ENCODE measurements around the gene CDCA7.
"Not testable (repeated sequence)": the region's sequence is repeated elsewhere in the genome, so short reads cannot be mapped to it uniquely, and the experiment has no call there.

CDCA7 gene

GRCh38 chr2:173309370-173309769 lies 45.3 kb upstream of the CDCA7 start:
- ATAC-seq, result not testable (repeated sequence)

DNA sequence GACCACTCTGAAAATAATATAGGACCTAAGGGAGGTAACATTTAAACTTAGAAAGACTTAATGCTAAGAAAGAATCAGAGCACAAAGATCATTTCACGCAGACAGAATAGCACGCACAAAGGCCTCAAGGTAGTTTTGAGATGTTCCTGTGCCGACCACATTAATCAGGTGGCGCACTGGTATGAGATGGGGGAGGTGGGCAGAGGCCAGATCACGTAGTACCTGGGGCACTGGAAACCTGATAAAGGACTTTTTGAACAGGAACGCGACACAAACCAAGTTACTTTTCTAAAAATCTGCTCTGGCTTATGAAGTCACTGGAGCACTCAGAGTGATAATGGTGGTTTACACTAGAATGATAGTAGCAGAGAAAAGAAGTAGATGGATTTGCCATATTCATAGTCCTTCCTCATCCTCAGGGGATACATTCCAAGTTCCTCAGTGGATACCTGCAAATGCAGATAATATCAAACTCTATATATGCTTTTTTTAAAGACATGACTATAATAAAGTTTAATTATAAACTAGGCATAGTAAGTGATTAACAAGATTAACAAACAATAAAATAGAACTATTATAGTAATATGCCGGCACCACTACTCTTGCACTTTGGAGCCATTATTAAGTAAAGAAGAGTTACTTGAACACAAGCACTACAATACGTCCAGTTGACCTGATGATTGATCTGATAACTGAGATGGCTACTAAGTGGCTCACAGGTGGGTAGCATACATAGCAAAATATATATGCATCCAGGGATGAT lies 42.6 kb upstream of the CDCA7 start:
- TF ChIP-seq BACH2 (CRISPR knock-in tag; IDR thresholded peaks at IDR 0.05; ENCODE audit: borderline replicate concordance) (no peak), ZNF565 (CRISPR knock-in tag; conservative IDR thresholded peaks at IDR 0.05; ENCODE audit: low read depth) (no peak), CREB5 (CRISPR knock-in tag; IDR thresholded peaks at IDR 0.05; ENCODE audit: low read depth) (no peak), ZFP30 (CRISPR knock-in tag; IDR thresholded peaks at IDR 0.05) (no peak), RARB (CRISPR knock-in tag; IDR thresholded peaks at IDR 0.05) (no peak), ARNTL (CRISPR knock-in tag; IDR thresholded peaks at IDR 0.05; ENCODE audit: borderline replicate concordance, low read depth) (no peak), TSHZ2 (CRISPR knock-in tag; IDR thresholded peaks at IDR 0.05) (no peak), PATZ1 (CRISPR knock-in tag; IDR thresholded peaks at IDR 0.05; ENCODE audit: borderline replicate concordance) (no peak), ZC3H10 (CRISPR knock-in tag; IDR thresholded peaks at IDR 0.05) (no peak)
- ATAC-seq, result no peak

GRCh38 chr2:173323371-173323770 lies 31.3 kb upstream of the CDCA7 start:
- ATAC-seq, result no peak
- no peak for TF ChIP-seq ZFP30 (CRISPR knock-in tag; IDR thresholded peaks at IDR 0.05)
- TF ChIP-seq ARNTL (CRISPR knock-in tag; IDR thresholded peaks at IDR 0.05; ENCODE audit: borderline replicate concordance, low read depth), result no peak
- no peak for TF ChIP-seq CREB5 (CRISPR knock-in tag; IDR thresholded peaks at IDR 0.05; ENCODE audit: low read depth)
- TF ChIP-seq ZNF70 (CRISPR knock-in tag; IDR thresholded peaks at IDR 0.05), result no peak
- TF ChIP-seq ESRRG (CRISPR knock-in tag; IDR thresholded peaks at IDR 0.05), result no peak
- no peak for TF ChIP-seq ZC3H10 (CRISPR knock-in tag; IDR thresholded peaks at IDR 0.05)
- no peak for TF ChIP-seq ZFP3 (CRISPR knock-in tag; IDR thresholded peaks at IDR 0.05)
- no peak for TF ChIP-seq TSHZ2 (CRISPR knock-in tag; IDR thresholded peaks at IDR 0.05)
- no peak for TF ChIP-seq PPARA (CRISPR knock-in tag; IDR thresholded peaks at IDR 0.05; ENCODE audit: borderline replicate concordance)

GRCh38 chr2:173326806-173327205 lies 27.9 kb upstream of the CDCA7 start:
- no peak for ATAC-seq
- no peak for TF ChIP-seq ZNF8 (CRISPR knock-in tag; IDR thresholded peaks at IDR 0.05)
- TF ChIP-seq GLIS3 (CRISPR knock-in tag; IDR thresholded peaks at IDR 0.05), result no peak
- TF ChIP-seq CREB5 (CRISPR knock-in tag; IDR thresholded peaks at IDR 0.05; ENCODE audit: low read depth), result no peak
- no peak for TF ChIP-seq ZFP30 (CRISPR knock-in tag; IDR thresholded peaks at IDR 0.05)
- no peak for TF ChIP-seq PPARA (CRISPR knock-in tag; IDR thresholded peaks at IDR 0.05; ENCODE audit: borderline replicate concordance)
- TF ChIP-seq ZNF565 (CRISPR knock-in tag; conservative IDR thresholded peaks at IDR 0.05; ENCODE audit: low read depth), result no peak
- no peak for TF ChIP-seq TCF4 (CRISPR knock-in tag; IDR thresholded peaks at IDR 0.05; ENCODE audit: borderline replicate concordance)
- no peak for TF ChIP-seq ZNF70 (CRISPR knock-in tag; IDR thresholded peaks at IDR 0.05)
- TF ChIP-seq, protein P1, sequence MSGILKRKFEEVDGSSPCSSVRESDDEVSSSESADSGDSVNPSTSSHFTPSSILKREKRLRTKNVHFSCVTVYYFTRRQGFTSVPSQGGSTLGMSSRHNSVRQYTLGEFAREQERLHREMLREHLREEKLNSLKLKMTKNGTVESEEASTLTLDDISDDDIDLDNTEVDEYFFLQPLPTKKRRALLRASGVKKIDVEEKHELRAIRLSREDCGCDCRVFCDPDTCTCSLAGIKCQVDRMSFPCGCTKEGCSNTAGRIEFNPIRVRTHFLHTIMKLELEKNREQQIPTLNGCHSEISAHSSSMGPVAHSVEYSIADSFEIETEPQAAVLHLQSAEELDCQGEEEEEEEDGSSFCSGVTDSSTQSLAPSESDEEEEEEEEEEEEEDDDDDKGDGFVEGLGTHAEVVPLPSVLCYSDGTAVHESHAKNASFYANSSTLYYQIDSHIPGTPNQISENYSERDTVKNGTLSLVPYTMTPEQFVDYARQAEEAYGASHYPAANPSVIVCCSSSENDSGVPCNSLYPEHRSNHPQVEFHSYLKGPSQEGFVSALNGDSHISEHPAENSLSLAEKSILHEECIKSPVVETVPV (CRISPR knock-in tag; IDR thresholded peaks at IDR 0.05), result no peak
- TF ChIP-seq PATZ1 (CRISPR knock-in tag; IDR thresholded peaks at IDR 0.05; ENCODE audit: borderline replicate concordance), result no peak
- no peak for TF ChIP-seq CSDC2 (CRISPR knock-in tag; IDR thresholded peaks at IDR 0.05)
- TF ChIP-seq TOX (CRISPR knock-in tag; IDR thresholded peaks at IDR 0.05; ENCODE audit: borderline replicate concordance), result no peak
